Bronchus fibroblast of lung (primary cell): Measurements from ENCODE around the gene SIRT1. TPM values are rescaled to one million over a fixed set of nuclear protein-coding genes. Genes with fewer than 3 reads are reported as not detected.

ENCODE experiments used
- total RNA-seq: library from RNA; depleted of rRNA; stranded (reverse); fragments of >200 nt; gene quantifications from 2 replicates; pipeline ENCODE4 v1.2.3, GENCODE V29; 2015

Gene SIRT1
- 10.9 and 11.6 TPM in 2 replicates for total RNA-seq

GRCh38 chr10:67884313-67884841, at the start of gene SIRT1:
TSS of gene SIRT1 (plus strand) at chr10:67884656. CDS start at chr10:67884722, 66 bp downstream.

DNA sequence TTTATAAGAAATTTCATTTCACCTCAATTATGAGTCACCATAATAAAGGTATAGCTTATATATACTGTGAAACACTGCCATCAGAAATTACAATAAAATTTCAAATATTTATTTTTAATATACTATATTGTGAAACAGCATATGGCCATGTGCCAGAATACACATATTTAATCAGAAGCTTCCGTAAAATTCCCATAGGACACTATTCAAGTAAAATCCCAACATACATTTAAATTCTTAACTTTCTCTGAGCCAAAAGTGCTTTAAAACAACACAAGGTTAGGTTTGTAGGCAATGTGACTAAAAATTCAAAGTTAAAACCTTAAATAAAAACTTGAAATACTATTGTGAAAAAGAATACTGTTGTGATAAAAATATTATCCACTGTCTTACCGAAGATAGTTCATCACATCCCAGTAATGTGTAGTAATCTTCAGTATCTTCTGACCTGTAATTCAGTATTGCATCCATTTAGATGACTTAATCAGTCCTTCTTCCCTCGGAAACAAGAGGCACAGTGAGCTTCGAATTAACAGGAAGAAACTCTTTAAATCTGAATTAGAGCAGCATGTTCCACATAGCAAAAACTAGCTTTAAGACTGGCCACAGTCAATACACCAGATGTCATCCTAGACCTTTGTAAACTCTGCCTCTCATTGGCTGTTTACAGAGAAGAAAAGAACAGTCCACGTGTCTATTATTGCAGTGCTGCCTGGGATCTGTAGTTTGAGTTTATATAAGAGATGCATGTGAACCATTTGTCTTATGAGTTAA, 46.7 kb upstream of the SIRT1 start, which contains the start of gene DNAJC12:
Gene DNAJC12 (minus strand): TSS at position 648 of the 774 bp plus-strand sequence. CDS start 177 bp downstream, at position 471.

Other genes with a start within 250 kb of the SIRT1 start
- not detected in 2 replicates for gene CTNNA3, start 188.5 kb upstream of the SIRT1 start, total RNA-seq
- 1.8 and 2.2 TPM in 2 replicates for gene DNAJC12, start 46.5 kb upstream of the SIRT1 start, total RNA-seq
- gene HERC4, start 190.6 kb downstream of the SIRT1 start, total RNA-seq, result 30.0 and 30.1 TPM in 2 replicates
- gene MYPN, start 224.8 kb downstream of the SIRT1 start, total RNA-seq, result 3.4 and 3.9 TPM in 2 replicates